H9 (cell line): Measurements from ENCODE around the gene SLC5A12. TPM values are rescaled to one million over a fixed set of nuclear protein-coding genes. Genes with fewer than 3 reads are reported as not detected.

Experiments
- DNase-seq: peaks from one replicate; pipeline ENCODE4 v3.0.0-alpha.2; 2017
- H2AFZ ChIP-seq: one replicate; pipeline ENCODE4 v1.6.1; 2013; ENCODE audit warnings: mild to moderate bottlenecking, low read length, control low read depth, moderate library complexity
- H2AK5ac ChIP-seq: 2 replicates; pipeline ENCODE4 v1.6.1; 2013; ENCODE audit warnings: low read length, control low read depth, mixed read lengths; ENCODE audit not compliant: insufficient read length
- H2BK120ac ChIP-seq: one replicate; pipeline ENCODE4 v1.6.1; 2013; ENCODE audit warnings: low read depth, mild to moderate bottlenecking, low read length, control low read depth, inconsistent platforms; ENCODE audit not compliant: poor library complexity, severe bottlenecking
- H2BK12ac ChIP-seq: 2 replicates; pipeline ENCODE4 v1.6.1; 2013; ENCODE audit warnings: low read length, control low read depth, mixed read lengths, low read depth; ENCODE audit not compliant: insufficient read length
- H2BK15ac ChIP-seq: 2 replicates; pipeline ENCODE4 v1.6.1; 2013; ENCODE audit warnings: low read depth, low read length, control low read depth
- H2BK20ac ChIP-seq: one replicate; pipeline ENCODE4 v1.6.1; 2013; ENCODE audit warnings: low read depth, mild to moderate bottlenecking, low read length, control low read depth, inconsistent platforms; ENCODE audit not compliant: poor library complexity, severe bottlenecking
- H2BK5ac ChIP-seq: 2 replicates; pipeline ENCODE4 v1.6.1; 2013; ENCODE audit warnings: low read length, control low read depth, mixed read lengths; ENCODE audit not compliant: insufficient read length
- H3K14ac ChIP-seq: 2 replicates; pipeline ENCODE4 v1.6.1; 2013; ENCODE audit warnings: low read length, control low read depth; ENCODE audit not compliant: insufficient read depth
- H3K18ac ChIP-seq: 2 replicates; pipeline ENCODE4 v1.6.1; 2013; ENCODE audit warnings: low read depth, mild to moderate bottlenecking, mixed read lengths, low read length, control low read depth; ENCODE audit not compliant: insufficient read length
- H3K23ac ChIP-seq: 2 replicates; pipeline ENCODE4 v1.6.1; 2013; ENCODE audit warnings: low read length, control low read depth, mixed read lengths, low read depth; ENCODE audit not compliant: insufficient read length
- H3K23me2 ChIP-seq: 2 replicates; pipeline ENCODE4 v1.6.1; 2013; ENCODE audit warnings: low read depth, mild to moderate bottlenecking, mixed read lengths, low read length, control low read depth; ENCODE audit not compliant: insufficient read length, poor library complexity, severe bottlenecking
- H3K27ac ChIP-seq: 2 replicates; pipeline ENCODE4 v1.5.1; 2013; ENCODE audit warnings: low read length, control low read depth, mixed read lengths, low read depth; ENCODE audit not compliant: insufficient read length
- H3K27me3 ChIP-seq: 2 replicates; pipeline ENCODE4 v1.6.1; 2013; ENCODE audit warnings: low read length, control low read depth, inconsistent platforms; ENCODE audit not compliant: insufficient read depth
- H3K4ac ChIP-seq: 2 replicates; pipeline ENCODE4 v1.6.1; 2013; ENCODE audit warnings: low read depth, mild to moderate bottlenecking, control low read depth, inconsistent platforms, low read length, moderate library complexity
- H3K4me1 ChIP-seq: 2 replicates; pipeline ENCODE4 v1.6.1; 2013; ENCODE audit warnings: low read length, control low read depth, inconsistent platforms; ENCODE audit not compliant: insufficient read depth
- H3K4me2 ChIP-seq: 2 replicates; pipeline ENCODE4 v1.6.1; 2013; ENCODE audit warnings: low read length, control low read depth, mixed read lengths; ENCODE audit not compliant: insufficient read length, insufficient read depth
- H3K56ac ChIP-seq: 2 replicates; pipeline ENCODE4 v1.6.1; 2013; ENCODE audit warnings: low read depth, mild to moderate bottlenecking, mixed read lengths, low read length, control low read depth; ENCODE audit not compliant: insufficient read length
- H3K79me1 ChIP-seq: 2 replicates; pipeline ENCODE4 v1.6.1; 2013; ENCODE audit warnings: low read depth, mild to moderate bottlenecking, moderate library complexity, low read length, control low read depth, inconsistent platforms; ENCODE audit not compliant: insufficient read depth, poor library complexity, severe bottlenecking
- H3K79me2 ChIP-seq: 2 replicates; pipeline ENCODE4 v1.6.1; 2013; ENCODE audit warnings: low read length, control low read depth, inconsistent platforms; ENCODE audit not compliant: insufficient read depth
- H3K9ac ChIP-seq: 2 replicates; pipeline ENCODE4 v1.6.1; 2013; ENCODE audit warnings: low read length, control low read depth, mixed read lengths; ENCODE audit not compliant: insufficient read length; ENCODE audit errors: extremely low read depth
- H3K9me3 ChIP-seq: one replicate; pipeline ENCODE4 v1.6.1; 2013; ENCODE audit warnings: low read depth, low read length, inconsistent platforms; ENCODE audit not compliant: control insufficient read depth
- H3T11ph ChIP-seq: one replicate; pipeline ENCODE4 v1.6.1; 2013; ENCODE audit warnings: mild to moderate bottlenecking, low read length, control low read depth, inconsistent platforms
- H4K20me1 ChIP-seq: one replicate; pipeline ENCODE4 v1.6.1; 2013; ENCODE audit not compliant: control insufficient read depth, insufficient read length, insufficient read depth
- H4K5ac ChIP-seq: 2 replicates; pipeline ENCODE4 v1.6.1; 2013; ENCODE audit warnings: low read depth, mild to moderate bottlenecking, mixed read lengths, low read length, control low read depth; ENCODE audit not compliant: insufficient read length
- H4K8ac ChIP-seq: replicated peaks from 2 replicates; pipeline ENCODE4 v1.6.1; 2013; ENCODE audit warnings: low read length, control low read depth, mixed read lengths, low read depth; ENCODE audit not compliant: insufficient read length
- H4K91ac ChIP-seq: 2 replicates; pipeline ENCODE4 v1.6.1; 2013; ENCODE audit warnings: low read depth, mild to moderate bottlenecking, moderate library complexity, mixed read lengths, low read length, control low read depth; ENCODE audit not compliant: insufficient read length
- H3K27ac Mint-ChIP-seq, 3 experiments: 2 replicates in 2 of 3; 3 replicates in 1 of 3; pipeline ENCODE4 v1.8.0; 2020 to 2021; ENCODE audit warnings: mixed read lengths in 3 of 3, mild to moderate bottlenecking in 1 of 3, moderate library complexity in 1 of 3
- H3K27me3 Mint-ChIP-seq: 2 replicates; pipeline ENCODE4 v1.8.0; 2021; ENCODE audit warnings: low read depth, mild to moderate bottlenecking, moderate library complexity, mixed read lengths
- H3K36me3 Mint-ChIP-seq, 3 experiments: 2 replicates in 2 of 3; 3 replicates in 1 of 3; pipeline ENCODE4 v1.8.0; 2020 to 2021; ENCODE audit warnings: low read depth in 3 of 3, mixed read lengths in 3 of 3; ENCODE audit not compliant: insufficient read depth in 1 of 3
- H3K4me1 Mint-ChIP-seq, 2 experiments: 2 replicates each; pipeline ENCODE4 v1.8.0; 2020; ENCODE audit warnings: mixed read lengths in 2 of 2
- H3K4me3 Mint-ChIP-seq, 2 experiments: 2 replicates in 1 of 2; 3 replicates in 1 of 2; pipeline ENCODE4 v1.8.0; 2020 to 2021; ENCODE audit warnings: mild to moderate bottlenecking in 2 of 2, mixed read lengths in 2 of 2, moderate library complexity in 1 of 2
- H3K9me3 Mint-ChIP-seq, 2 experiments: 2 replicates in 1 of 2; 3 replicates in 1 of 2; pipeline ENCODE4 v1.8.0; 2020; ENCODE audit warnings: mild to moderate bottlenecking in 2 of 2, mixed read lengths in 2 of 2, moderate library complexity in 1 of 2
- CTCF ChIP-seq: fragments of 200-600 bp; sonication (generic); conservative IDR thresholded peaks from 3 replicates; pipeline ENCODE4 v1.8.0; 2021; ENCODE audit warnings: antibody characterized with exemption, mild to moderate bottlenecking
- WGBS: extraction: QIAGEN DNeasy Blood & Tissue Kit; methylation state at CpG from one replicate; pipeline ENCODE4 v1.1.7; 2013; ENCODE audit warnings: missing lambda C conversion rate, low lambda C conversion rate, mixed read lengths; ENCODE audit not compliant: insufficient read length; ENCODE audit errors: extremely low coverage; 5-methylcytosine and 5-hydroxymethylcytosine counted together
- total RNA-seq: library from RNA; stranded (reverse); gene quantifications from 2 replicates; pipeline ENCODE4 v1.2.1, GENCODE V29; 2021

The SLC5A12 gene
- total RNA-seq, 1 experiment from 2014 or later = 2.7 TPM

- Histone ChIP-seq H3K27ac (no peak overlapping the region), H2BK15ac (no peak overlapping the region), H3K79me1 (no peaks in the 10 kb centered on the region), H3K4me2 (no peak overlapping the region), H4K91ac (no peak overlapping the region), H3K23ac (no peak overlapping the region), H3K23me2 (no peaks in the 10 kb centered on the region), H4K5ac (no peak overlapping the region), H3T11ph (no peak overlapping the region), H3K79me2 (no peaks in the 10 kb centered on the region), H2BK120ac (no peak overlapping the region), H2BK12ac (no peak overlapping the region), H4K8ac (no peak overlapping the region), H3K9me3 (no peaks in the 10 kb centered on the region), H2AK5ac (no peak overlapping the region), H2AFZ (no peak overlapping the region), H3K4ac (no peak overlapping the region), H3K27me3 (no peaks in the 10 kb centered on the region), H3K56ac (no peak overlapping the region), H4K20me1 (no peaks in the 10 kb centered on the region), H2BK20ac (no peak overlapping the region), H3K14ac (no peak overlapping the region), H3K9ac (no peak overlapping the region), H3K18ac (no peak overlapping the region), H2BK5ac (no peak overlapping the region), H3K4me1 (no peaks in the 10 kb centered on the region)
- no peak for DNase-seq
- Mint-ChIP-seq H3K36me3 (no peaks in the 10 kb centered on the region), H3K4me3 (no peak overlapping the region), H3K9me3 (peaks cover 0 to 4% of the 10 kb centered on the region in 2 experiments; a peak in 2 of 5 replicates), H3K27me3 (no peaks in the 10 kb centered on the region), H3K4me1 (peaks cover 3 to 10% of the 10 kb centered on the region in 2 experiments), H3K27ac (no peak overlapping the region)
- TF ChIP-seq CTCF = no peak
- WGBS = no CpG with 5 or more reads among the region's 5 CpGs
Measured at GRCh38 chr11:26739366-26740073, 17.7 kb upstream of the SLC5A12 start.
